ENCODE results near the gene SHTN1. TPM values are rescaled to one million over a fixed set of nuclear protein-coding genes. Genes with fewer than 3 reads are reported as not detected.

The SHTN1 gene
- total and polyA plus RNA-seq, 10 of the 15 experiments (the other 5 are each of a cell fraction or from before 2014, with no cell fraction given), result 0.79 to 4.0 (median 2.0) TPM

- no peak overlapping the region for H3K9ac ChIP-seq (ENCODE audit: control insufficient read depth, insufficient read depth, low read length)
- TF ChIP-seq SMAD5 (IDR thresholded peaks at IDR 0.05; ENCODE audit: low read depth), result no peak
- no peak for TF ChIP-seq SUPT20H (IDR thresholded peaks at IDR 0.05; ENCODE audit: borderline replicate concordance, control insufficient read depth, low read depth, low read length)
- TF ChIP-seq, protein P1, sequence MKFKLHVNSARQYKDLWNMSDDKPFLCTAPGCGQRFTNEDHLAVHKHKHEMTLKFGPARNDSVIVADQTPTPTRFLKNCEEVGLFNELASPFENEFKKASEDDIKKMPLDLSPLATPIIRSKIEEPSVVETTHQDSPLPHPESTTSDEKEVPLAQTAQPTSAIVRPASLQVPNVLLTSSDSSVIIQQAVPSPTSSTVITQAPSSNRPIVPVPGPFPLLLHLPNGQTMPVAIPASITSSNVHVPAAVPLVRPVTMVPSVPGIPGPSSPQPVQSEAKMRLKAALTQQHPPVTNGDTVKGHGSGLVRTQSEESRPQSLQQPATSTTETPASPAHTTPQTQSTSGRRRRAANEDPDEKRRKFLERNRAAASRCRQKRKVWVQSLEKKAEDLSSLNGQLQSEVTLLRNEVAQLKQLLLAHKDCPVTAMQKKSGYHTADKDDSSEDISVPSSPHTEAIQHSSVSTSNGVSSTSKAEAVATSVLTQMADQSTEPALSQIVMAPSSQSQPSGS (IDR thresholded peaks at IDR 0.05; ENCODE audit: low read length), result no peak
- no peak for TF ChIP-seq KAT2A (conservative IDR thresholded peaks at IDR 0.05; ENCODE audit: control insufficient read depth, low read depth, low read length)
- no peak for TF ChIP-seq BRCA1 (IDR thresholded peaks at IDR 0.05; ENCODE audit: low read depth, low read length)
- TF ChIP-seq NFYB (IDR thresholded peaks at IDR 0.05; ENCODE audit: insufficient read depth, low read depth, low read length), result no peak
- no peak for TF ChIP-seq ELK1 (IDR thresholded peaks at IDR 0.05; ENCODE audit: low read depth, low read length)
- no peak for TF ChIP-seq IRF4 (IDR thresholded peaks at IDR 0.05; ENCODE audit: low read depth, low read length)
- TF ChIP-seq, protein P2, sequence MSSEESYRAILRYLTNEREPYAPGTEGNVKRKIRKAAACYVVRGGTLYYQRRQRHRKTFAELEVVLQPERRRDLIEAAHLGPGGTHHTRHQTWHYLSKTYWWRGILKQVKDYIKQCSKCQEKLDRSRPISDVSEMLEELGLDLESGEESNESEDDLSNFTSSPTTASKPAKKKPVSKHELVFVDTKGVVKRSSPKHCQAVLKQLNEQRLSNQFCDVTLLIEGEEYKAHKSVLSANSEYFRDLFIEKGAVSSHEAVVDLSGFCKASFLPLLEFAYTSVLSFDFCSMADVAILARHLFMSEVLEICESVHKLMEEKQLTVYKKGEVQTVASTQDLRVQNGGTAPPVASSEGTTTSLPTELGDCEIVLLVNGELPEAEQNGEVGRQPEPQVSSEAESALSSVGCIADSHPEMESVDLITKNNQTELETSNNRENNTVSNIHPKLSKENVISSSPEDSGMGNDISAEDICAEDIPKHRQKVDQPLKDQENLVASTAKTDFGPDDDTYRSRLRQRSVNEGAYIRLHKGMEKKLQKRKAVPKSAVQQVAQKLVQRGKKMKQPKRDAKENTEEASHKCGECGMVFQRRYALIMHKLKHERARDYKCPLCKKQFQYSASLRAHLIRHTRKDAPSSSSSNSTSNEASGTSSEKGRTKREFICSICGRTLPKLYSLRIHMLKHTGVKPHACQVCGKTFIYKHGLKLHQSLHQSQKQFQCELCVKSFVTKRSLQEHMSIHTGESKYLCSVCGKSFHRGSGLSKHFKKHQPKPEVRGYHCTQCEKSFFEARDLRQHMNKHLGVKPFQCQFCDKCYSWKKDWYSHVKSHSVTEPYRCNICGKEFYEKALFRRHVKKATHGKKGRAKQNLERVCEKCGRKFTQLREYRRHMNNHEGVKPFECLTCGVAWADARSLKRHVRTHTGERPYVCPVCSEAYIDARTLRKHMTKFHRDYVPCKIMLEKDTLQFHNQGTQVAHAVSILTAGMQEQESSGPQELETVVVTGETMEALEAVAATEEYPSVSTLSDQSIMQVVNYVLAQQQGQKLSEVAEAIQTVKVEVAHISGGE (CRISPR knock-in tag; IDR thresholded peaks at IDR 0.05), result no peak
- no peak for TF ChIP-seq SMARCA5 (IDR thresholded peaks at IDR 0.05)
- no peak for TF ChIP-seq ZBED1 (IDR thresholded peaks at IDR 0.05; ENCODE audit: borderline replicate concordance)
- TF ChIP-seq RBBP5 (conservative IDR thresholded peaks at IDR 0.05), result no peak
- no peak for TF ChIP-seq MTA2 (IDR thresholded peaks at IDR 0.05; ENCODE audit: low read depth)
- TF ChIP-seq BHLHE40 (IDR thresholded peaks at IDR 0.05; ENCODE audit: borderline replicate concordance in 1 of 2, low read depth in 2 of 2, low read length in 1 of 2), result no peak
- no peak for TF ChIP-seq NFYA (IDR thresholded peaks at IDR 0.05; ENCODE audit: borderline replicate concordance, low read depth, low read length)
- no peak for TF ChIP-seq TARDBP (IDR thresholded peaks at IDR 0.05; ENCODE audit: borderline replicate concordance)
- no peak for TF ChIP-seq RCOR1 (conservative IDR thresholded peaks at IDR 0.05; ENCODE audit: low read depth, low read length)
- H3K4me3 ChIP-seq, result no peak overlapping the region
- in situ Hi-C loops (cut with MboI) (no loop called here), intact Hi-C loops (cut with micrococcal nuclease; ENCODE audit: unreplicated experiment) (no loop called here)
- ChIA-PET POLR2A (no interaction called here), RAD21 (ENCODE audit: unreplicated experiment) (no interaction called here), SMC1A (ENCODE audit: uncharacterized antibody, unreplicated experiment) (interaction anchor here (1.1 kb wide), 1 partner anchor 14 kb away, joined by 3 read pairs; no protein-coding TSS in a partner anchor), CTCF (interaction anchor here (1.5 kb wide), 1 partner anchor 26 kb away, joined by 3 read pairs; no protein-coding TSS in a partner anchor)
- H3K79me2 ChIP-seq (ENCODE audit: control insufficient read depth, insufficient read depth, low read length), result no peaks in the 10 kb centered on the region
- FAIRE-seq, result no peak
- no peaks in the 10 kb centered on the region for H4K20me1 ChIP-seq (ENCODE audit: control insufficient read depth, insufficient read depth)
- no peak overlapping the region for H2AFZ ChIP-seq (ENCODE audit: control insufficient read depth, low read depth, low read length)
- no peaks in the 10 kb centered on the region for H3K4me1 ChIP-seq (ENCODE audit: control insufficient read depth, insufficient read depth, low read length)
- H3K9me3 ChIP-seq (replicated peaks; ENCODE audit: control insufficient read depth, insufficient read depth, low read length), result no peaks in the 10 kb centered on the region
- no TSS peak for BruUV-seq (replicated peaks)
- H3K27me3 ChIP-seq (replicated peaks in 1 of 2; ENCODE audit: control insufficient read depth in 2 of 2, insufficient read depth in 2 of 2, low read length in 1 of 2), result no peaks in the 10 kb centered on the region; a peak in 2 of 4 replicates
- no peak for ATAC-seq
- no peak for DNase-seq (ENCODE audit: low read depth, low spot score)
- no peak overlapping the region for H3K27ac ChIP-seq (ENCODE audit: control insufficient read depth, insufficient read depth)
- H3K4me2 ChIP-seq (ENCODE audit: control insufficient read depth, insufficient read depth), result no peak overlapping the region
- 10% methylated on average over 4 of the region's 4 CpGs for WGBS (ENCODE audit: insufficient coverage, insufficient replicate concordance, low lambda C conversion rate, missing lambda C conversion rate)
- H3K36me3 ChIP-seq (ENCODE audit: control insufficient read depth in 2 of 2, insufficient read depth in 2 of 2, low read length in 1 of 2), result no peaks in the 10 kb centered on the region
Observed at GRCh38 chr10:116886772-116887171, 118.2 kb downstream of the SHTN1 start.

Data from GM12878 (cell line).